GM23338 (cell line): ENCODE data around the gene RNASE11. TPM values are rescaled to one million over a fixed set of nuclear protein-coding genes. Genes with fewer than 3 reads are reported as not detected.
A peak's percentile ranks its signal among the peaks of the same experiment; 100 is the strongest.

Experiments
- ATAC-seq: fragments of 200-7000 bp; cut with Tn5 transposase; 3 replicates; pipeline ENCODE4 v1.9.1; 2020
- DNase-seq: peaks from one replicate; pipeline ENCODE4 v3.0.0-alpha.2; 2015; ENCODE audit warnings: low spot score
- H2AFZ ChIP-seq: fragments of 200-600 bp; sonication (generic); 2 replicates; pipeline ENCODE4 v1.8.0; 2016; ENCODE audit warnings: antibody characterized with exemption, mild to moderate bottlenecking, moderate library complexity
- H3F3A ChIP-seq: fragments of 200-600 bp; sonication (generic); replicated peaks from 2 replicates; pipeline ENCODE4 v1.8.0; 2017; ENCODE audit warnings: antibody characterized with exemption, mixed run types, low read depth
- H3K27ac ChIP-seq: fragments of 200-600 bp; sonication (generic); 2 replicates; pipeline ENCODE4 v1.6.1; 2016; ENCODE audit warnings: low read depth
- H3K27me3 ChIP-seq: fragments of 200-600 bp; sonication (generic); 2 replicates; pipeline ENCODE4 v1.8.0; 2016; ENCODE audit warnings: mild to moderate bottlenecking, mixed run types, moderate library complexity; ENCODE audit not compliant: insufficient read depth
- H3K36me3 ChIP-seq: fragments of 200-600 bp; sonication (generic); 2 replicates; pipeline ENCODE4 v1.8.0; 2016; ENCODE audit warnings: mild to moderate bottlenecking; ENCODE audit not compliant: insufficient read depth
- H3K4me1 ChIP-seq: fragments of 200-600 bp; sonication (generic); 2 replicates; pipeline ENCODE4 v1.8.0; 2016; ENCODE audit warnings: mild to moderate bottlenecking, moderate library complexity; ENCODE audit not compliant: insufficient read depth
- H3K4me2 ChIP-seq: fragments of 200-600 bp; sonication (generic); 2 replicates; pipeline ENCODE4 v1.7.1; 2017; ENCODE audit warnings: mixed run types
- H3K4me3 ChIP-seq: fragments of 200-600 bp; sonication (generic); 2 replicates; pipeline ENCODE4 v1.6.1; 2016; ENCODE audit warnings: mixed run types
- H3K79me2 ChIP-seq: fragments of 200-600 bp; sonication (generic); replicated peaks from 2 replicates; pipeline ENCODE4 v1.8.0; 2017; ENCODE audit warnings: mild to moderate bottlenecking; ENCODE audit not compliant: insufficient read depth
- H3K9me2 ChIP-seq: fragments of 200-600 bp; sonication (generic); 2 replicates; pipeline ENCODE4 v1.8.0; 2017; ENCODE audit not compliant: insufficient read depth
- H4K20me1 ChIP-seq: fragments of 200-600 bp; sonication (generic); replicated peaks from 2 replicates; pipeline ENCODE4 v1.8.0; 2017; ENCODE audit warnings: mild to moderate bottlenecking; ENCODE audit not compliant: insufficient read depth
- H3K27ac Mint-ChIP-seq: 2 replicates; pipeline ENCODE4 v1.8.0; 2020; ENCODE audit warnings: inconsistent platforms, mild to moderate bottlenecking, moderate library complexity, mixed read lengths
- H3K27me3 Mint-ChIP-seq: 3 replicates; pipeline ENCODE4 v1.8.0; 2022; ENCODE audit warnings: low read depth, mild to moderate bottlenecking, moderate library complexity, mixed read lengths, inconsistent platforms; ENCODE audit not compliant: insufficient read depth, poor library complexity
- H3K36me3 Mint-ChIP-seq: 3 replicates; pipeline ENCODE4 v1.8.0; 2021; ENCODE audit warnings: low read depth, mild to moderate bottlenecking, inconsistent platforms, moderate library complexity, mixed read lengths
- H3K4me1 Mint-ChIP-seq: 3 replicates; pipeline ENCODE4 v1.8.0; 2020; ENCODE audit warnings: mild to moderate bottlenecking, inconsistent platforms, mixed read lengths
- H3K4me3 Mint-ChIP-seq: 3 replicates; pipeline ENCODE4 v1.8.0; 2021; ENCODE audit warnings: moderate library complexity, mild to moderate bottlenecking, inconsistent platforms, mixed read lengths
- H3K9me3 Mint-ChIP-seq: 3 replicates; pipeline ENCODE4 v1.8.0; 2020; ENCODE audit warnings: moderate library complexity, mild to moderate bottlenecking, inconsistent platforms, mixed read lengths
- CREB1 ChIP-seq: fragments of 250-450 bp; sonication (Bioruptor Pico); IDR thresholded peaks from 2 replicates; pipeline ENCODE4 v1.5.0; 2020; ENCODE audit warnings: low read depth, mild to moderate bottlenecking, moderate library complexity
- EZH2phosphoT487 ChIP-seq: fragments of 200-600 bp; sonication (generic); IDR thresholded peaks from one replicate; pipeline ENCODE4 v1.8.1; 2018; ENCODE audit warnings: antibody characterized with exemption; ENCODE audit not compliant: unreplicated experiment
- NANOG ChIP-seq: IDR thresholded peaks from 2 replicates; pipeline ENCODE4 v1.6.1; 2016; ENCODE audit warnings: antibody characterized with exemption, borderline replicate concordance
- ZNF114 ChIP-seq: fragments of 250-450 bp; sonication (Bioruptor Pico); IDR thresholded peaks from 2 replicates; pipeline ENCODE4 v1.5.0; 2020; ENCODE audit warnings: mild to moderate bottlenecking, moderate library complexity
- ZNF462 ChIP-seq: fragments of 250-450 bp; sonication (Bioruptor Pico); IDR thresholded peaks from 2 replicates; pipeline ENCODE4 v1.5.0; 2020; ENCODE audit warnings: mild to moderate bottlenecking, moderate library complexity
- polyA plus RNA-seq: library from polyadenylated mRNA; unstranded; fragments of >200 nt; fragmentation: Nextera tagmentation; extraction: Ambion mirVana; gene quantifications from 2 replicates; pipeline ENCODE4 v1.2.1, GENCODE V29; 2016
- total RNA-seq: library from RNA; depleted of rRNA; stranded (reverse); fragments of >200 nt; shearing (Covaris generic); gene quantifications from 2 replicates; pipeline ENCODE4 v1.2.3, GENCODE V29; 2014
- TF ChIP-seq, protein P1 (sequence below): IDR thresholded peaks from 2 replicates; pipeline ENCODE4 v1.6.1; 2016; ENCODE audit warnings: antibody characterized with exemption
- TF ChIP-seq, protein P2 (sequence below): IDR thresholded peaks from one replicate; pipeline ENCODE4 v1.6.1; 2018; ENCODE audit warnings: antibody characterized with exemption; ENCODE audit not compliant: unreplicated experiment

The RNASE11 gene
- total and polyA plus RNA-seq, 2 experiments from 2014 or later = not detected

DNA sequence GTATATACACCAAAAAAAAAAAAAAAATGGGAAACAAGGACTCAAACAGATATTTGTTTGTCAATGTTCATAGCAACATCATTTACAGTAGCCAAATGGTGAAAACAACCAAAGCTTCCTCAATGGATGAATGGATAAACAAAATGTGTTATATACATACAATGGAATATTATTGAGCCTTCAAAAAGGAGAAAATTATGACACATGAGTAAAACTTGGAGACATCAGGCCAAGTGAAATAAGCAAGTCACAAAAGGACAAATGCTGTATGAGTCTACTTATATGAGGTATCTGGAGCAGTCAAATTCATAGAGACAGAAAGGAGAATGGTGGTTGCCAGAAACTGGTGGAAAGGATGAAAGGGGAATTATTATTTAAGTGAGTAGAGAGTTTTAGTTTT lies 34.8 kb downstream of the RNASE11 start:
- H3K36me3 Mint-ChIP-seq = no peaks in the 10 kb centered on the region
- peaks cover 2% of the 10 kb centered on the region for H3K27me3 Mint-ChIP-seq
- H3K9me3 Mint-ChIP-seq = no peaks in the 10 kb centered on the region
- TF ChIP-seq CREB1 (CRISPR knock-in tag) (no peak), ZNF114 (CRISPR knock-in tag) (no peak), NANOG (no peak)
- ATAC-seq (no peak), DNase-seq (no peak)
- Histone ChIP-seq H3K4me2 (no peak overlapping the region), H3K27me3 (no peaks in the 10 kb centered on the region), H3F3A (peaks cover 2% of the 10 kb centered on the region; the same call in 1 of the 2 replicates), H3K36me3 (no peaks in the 10 kb centered on the region), H3K27ac (no peak overlapping the region), H3K79me2 (no peaks in the 10 kb centered on the region), H2AFZ (no peak overlapping the region), H4K20me1 (no peaks in the 10 kb centered on the region), H3K4me1 (peaks cover 22% of the 10 kb centered on the region; the same call in 1 of the 2 replicates), H3K4me3 (no peak overlapping the region), H3K9me2 (peaks cover 12% of the 10 kb centered on the region)
- H3K4me3 Mint-ChIP-seq = no peak overlapping the region
- H3K4me1 Mint-ChIP-seq = peaks cover 19% of the 10 kb centered on the region
- no peak overlapping the region for H3K27ac Mint-ChIP-seq

DNA sequence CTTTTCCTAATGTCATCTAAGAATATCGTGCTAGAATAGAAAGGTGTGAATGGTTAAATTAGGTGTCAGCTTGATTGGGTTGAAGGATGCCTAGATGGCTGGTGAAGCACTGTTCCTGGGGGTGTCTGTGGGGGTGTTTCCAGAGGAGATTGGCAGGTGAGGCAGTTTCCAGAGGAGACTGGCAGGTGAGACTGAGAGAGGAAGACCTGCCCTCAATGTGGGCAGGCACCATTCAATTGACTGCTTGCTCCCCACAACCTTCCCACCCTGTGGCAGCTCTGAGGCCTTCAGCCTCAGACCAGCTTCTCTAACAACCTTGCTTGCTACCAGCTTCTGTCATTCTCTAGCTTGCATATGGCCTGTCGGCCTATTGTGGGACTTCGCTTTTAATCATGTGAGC lies 36.2 kb downstream of the RNASE11 start:
- TF ChIP-seq, protein P1, sequence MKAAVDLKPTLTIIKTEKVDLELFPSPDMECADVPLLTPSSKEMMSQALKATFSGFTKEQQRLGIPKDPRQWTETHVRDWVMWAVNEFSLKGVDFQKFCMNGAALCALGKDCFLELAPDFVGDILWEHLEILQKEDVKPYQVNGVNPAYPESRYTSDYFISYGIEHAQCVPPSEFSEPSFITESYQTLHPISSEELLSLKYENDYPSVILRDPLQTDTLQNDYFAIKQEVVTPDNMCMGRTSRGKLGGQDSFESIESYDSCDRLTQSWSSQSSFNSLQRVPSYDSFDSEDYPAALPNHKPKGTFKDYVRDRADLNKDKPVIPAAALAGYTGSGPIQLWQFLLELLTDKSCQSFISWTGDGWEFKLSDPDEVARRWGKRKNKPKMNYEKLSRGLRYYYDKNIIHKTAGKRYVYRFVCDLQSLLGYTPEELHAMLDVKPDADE = no peak
- TF ChIP-seq EZH2phosphoT487 = no peak
- no peak for TF ChIP-seq ZNF114 (CRISPR knock-in tag)
- no peak for TF ChIP-seq ZNF462 (CRISPR knock-in tag)
- TF ChIP-seq, protein P2, sequence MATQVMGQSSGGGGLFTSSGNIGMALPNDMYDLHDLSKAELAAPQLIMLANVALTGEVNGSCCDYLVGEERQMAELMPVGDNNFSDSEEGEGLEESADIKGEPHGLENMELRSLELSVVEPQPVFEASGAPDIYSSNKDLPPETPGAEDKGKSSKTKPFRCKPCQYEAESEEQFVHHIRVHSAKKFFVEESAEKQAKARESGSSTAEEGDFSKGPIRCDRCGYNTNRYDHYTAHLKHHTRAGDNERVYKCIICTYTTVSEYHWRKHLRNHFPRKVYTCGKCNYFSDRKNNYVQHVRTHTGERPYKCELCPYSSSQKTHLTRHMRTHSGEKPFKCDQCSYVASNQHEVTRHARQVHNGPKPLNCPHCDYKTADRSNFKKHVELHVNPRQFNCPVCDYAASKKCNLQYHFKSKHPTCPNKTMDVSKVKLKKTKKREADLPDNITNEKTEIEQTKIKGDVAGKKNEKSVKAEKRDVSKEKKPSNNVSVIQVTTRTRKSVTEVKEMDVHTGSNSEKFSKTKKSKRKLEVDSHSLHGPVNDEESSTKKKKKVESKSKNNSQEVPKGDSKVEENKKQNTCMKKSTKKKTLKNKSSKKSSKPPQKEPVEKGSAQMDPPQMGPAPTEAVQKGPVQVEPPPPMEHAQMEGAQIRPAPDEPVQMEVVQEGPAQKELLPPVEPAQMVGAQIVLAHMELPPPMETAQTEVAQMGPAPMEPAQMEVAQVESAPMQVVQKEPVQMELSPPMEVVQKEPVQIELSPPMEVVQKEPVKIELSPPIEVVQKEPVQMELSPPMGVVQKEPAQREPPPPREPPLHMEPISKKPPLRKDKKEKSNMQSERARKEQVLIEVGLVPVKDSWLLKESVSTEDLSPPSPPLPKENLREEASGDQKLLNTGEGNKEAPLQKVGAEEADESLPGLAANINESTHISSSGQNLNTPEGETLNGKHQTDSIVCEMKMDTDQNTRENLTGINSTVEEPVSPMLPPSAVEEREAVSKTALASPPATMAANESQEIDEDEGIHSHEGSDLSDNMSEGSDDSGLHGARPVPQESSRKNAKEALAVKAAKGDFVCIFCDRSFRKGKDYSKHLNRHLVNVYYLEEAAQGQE = no peak
- TF ChIP-seq NANOG = no peak
- ATAC-seq = peak; percentile 81

More for the DNA sequence above, 36.2 kb downstream of the RNASE11 start:
- Mint-ChIP-seq H3K4me3 (no peak overlapping the region), H3K27ac (no peak overlapping the region), H3K4me1 (peaks cover 10% of the 10 kb centered on the region), H3K27me3 (peaks cover 2% of the 10 kb centered on the region), H3K9me3 (no peaks in the 10 kb centered on the region), H3K36me3 (no peaks in the 10 kb centered on the region)
- H2AFZ ChIP-seq = peak overlapping the region; percentile 40
- no peak overlapping the region for H3K4me3 ChIP-seq
- H3K27me3 ChIP-seq = no peaks in the 10 kb centered on the region
- H3K79me2 ChIP-seq = no peaks in the 10 kb centered on the region
- H3K27ac ChIP-seq = no peak overlapping the region
- no peak overlapping the region for H3K4me2 ChIP-seq
- peaks cover 12% of the 10 kb centered on the region for H3K9me2 ChIP-seq
- H3K4me1 ChIP-seq = 0 out of 2 replicates have a peak, but pooled peaks cover 8% of the 10 kb centered on the region
- no peaks in the 10 kb centered on the region for H3F3A ChIP-seq
- peak; percentile 16 for DNase-seq
- no peaks in the 10 kb centered on the region for H3K36me3 ChIP-seq
- H4K20me1 ChIP-seq = no peaks in the 10 kb centered on the region
